ENCODE measurements around the gene ATG4D.

ATG4D gene

GRCh38 chr19:10543420-10544241 is at the start of gene ATG4D:
ATG4D (plus strand) TSS chr19:10543904; CDS start chr19:10544091, 187 bp downstream.
- DNase-seq = peak; percentile 80

GRCh38 chr19:10497371-10497770 is 46.3 kb upstream of the ATG4D start:
- no peak for DNase-seq

GRCh38 chr19:10499550-10500246 is 44.0 kb upstream of the ATG4D start:
- no peak for DNase-seq

- DNase-seq = no peak
Measured at GRCh38 chr19:10500247-10500592, 43.5 kb upstream of the ATG4D start.

GRCh38 chr19:10501971-10502523 is 41.7 kb upstream of the ATG4D start:
- DNase-seq = peak; percentile 55

GRCh38 chr19:10502524-10503001 is 41.1 kb upstream of the ATG4D start:
- peak; percentile 89 for DNase-seq

GRCh38 chr19:10503002-10503789 is 40.5 kb upstream of the ATG4D start, which contains the start of gene KEAP1:
KEAP1 (minus strand) TSS chr19:10503356; CDS start chr19:10500033, 3,323 bp downstream.
- peak; percentile 49 for DNase-seq

GRCh38 chr19:10505583-10506229 is 38.0 kb upstream of the ATG4D start:
- peak; percentile 82 for DNase-seq

GRCh38 chr19:10508036-10508435 is 35.7 kb upstream of the ATG4D start:
- DNase-seq = no peak

- DNase-seq = no peak
Measured at GRCh38 chr19:10508707-10509106, 35.0 kb upstream of the ATG4D start.

- peak; percentile 52 for DNase-seq
Measured at GRCh38 chr19:10510301-10510802, 33.4 kb upstream of the ATG4D start.

- no peak for DNase-seq
Measured at GRCh38 chr19:10513223-10513622, 30.5 kb upstream of the ATG4D start.

GRCh38 chr19:10514211-10515145 is 29.2 kb upstream of the ATG4D start:
- peak; percentile 42 for DNase-seq

GRCh38 chr19:10516064-10516385 is 27.7 kb upstream of the ATG4D start:
- no peak for DNase-seq

- DNase-seq = no peak
Measured at GRCh38 chr19:10516671-10517286, 26.9 kb upstream of the ATG4D start.

- DNase-seq = no peak
Measured at GRCh38 chr19:10517361-10517759, 26.3 kb upstream of the ATG4D start, which contains the start of gene S1PR5. S1PR5 (minus strand) TSS chr19:10517447; CDS start chr19:10515011, 2,436 bp downstream.

- no peak for DNase-seq
Measured at GRCh38 chr19:10517760-10518443, 25.8 kb upstream of the ATG4D start.

GRCh38 chr19:10518444-10519361 is 25.0 kb upstream of the ATG4D start:
- DNase-seq = no peak

GRCh38 chr19:10519421-10519820 is 24.3 kb upstream of the ATG4D start:
- no peak for DNase-seq

Measured in stimulated activated CD4-positive, alpha-beta T cell treated with anti-CD3 and anti-CD28 coated beads, Interleukin-12 subunit alpha, Interleukin-12 subunit beta, amount 100 ng/mL, for 4 hours (primary cell).